ENCODE results near the gene ABCF3. TPM values are rescaled to one million over a fixed set of nuclear protein-coding genes. Genes with fewer than 3 reads are reported as not detected.

The ABCF3 gene
- total RNA-seq, 3 donors from 2014 or later = 60.7 to 79.7 (median 72.3) TPM

GRCh38 chr3:184238246-184238818 is 52.3 kb downstream of the ABCF3 start:
- TF ChIP-seq CTCF (IDR thresholded peaks at IDR 0.05) = no peak
- Histone ChIP-seq H3K36me3 (ENCODE audit: low read depth) (no peaks in the 10 kb centered on the region), H3K9me3 (no peaks in the 10 kb centered on the region), H3K4me1 (ENCODE audit: low read depth) (no peaks in the 10 kb centered on the region), H3K4me3 (no peak overlapping the region)
- DNase-seq (peak in 1 of 3 donors; percentile 44), ATAC-seq (no peak)
- intact Hi-C loops (cut with DNase I, micrococcal nuclease) = no loop called here

- H3K4me1 ChIP-seq (ENCODE audit: low read depth) = no peaks in the 10 kb centered on the region
- no peak for ATAC-seq
- no peak for TF ChIP-seq CTCF (IDR thresholded peaks at IDR 0.05)
- no peaks in the 10 kb centered on the region for H3K36me3 ChIP-seq (ENCODE audit: low read depth)
- intact Hi-C loops (cut with DNase I, micrococcal nuclease) = no loop called here
- DNase-seq = peak in 1 of 3 donors; percentile 46
- H3K9me3 ChIP-seq = no peaks in the 10 kb centered on the region
- H3K4me3 ChIP-seq = no peak overlapping the region
These were observed 53.2 kb downstream of the ABCF3 start for GRCh38 chr3:184239221-184239620.

GRCh38 chr3:184239708-184240107 is 53.7 kb downstream of the ABCF3 start:
- H3K9me3 ChIP-seq = no peaks in the 10 kb centered on the region

GRCh38 chr3:184240384-184241140 is 54.6 kb downstream of the ABCF3 start:
- no peaks in the 10 kb centered on the region for H3K9me3 ChIP-seq
- DNase-seq (peak in 1 of 3 donors; percentile 4), ATAC-seq (no peak)
- no peaks in the 10 kb centered on the region for H3K4me1 ChIP-seq (ENCODE audit: low read depth)
- intact Hi-C loops (cut with DNase I, micrococcal nuclease) = no loop called here
- TF ChIP-seq CTCF (IDR thresholded peaks at IDR 0.05) = no peak
- no peak overlapping the region for H3K4me3 ChIP-seq
- H3K36me3 ChIP-seq (ENCODE audit: low read depth) = no peaks in the 10 kb centered on the region

More at GRCh38 chr3:184239708-184240107, 53.7 kb downstream of the ABCF3 start:
- H3K4me1 ChIP-seq (ENCODE audit: low read depth) = no peaks in the 10 kb centered on the region
- no peaks in the 10 kb centered on the region for H3K36me3 ChIP-seq (ENCODE audit: low read depth)
- ATAC-seq (no peak), DNase-seq (no peak)
- TF ChIP-seq CTCF (IDR thresholded peaks at IDR 0.05) = no peak
- no peak overlapping the region for H3K4me3 ChIP-seq
- intact Hi-C loops (cut with DNase I, micrococcal nuclease) = no loop called here

- DNase-seq (no peak), ATAC-seq (no peak)
- Histone ChIP-seq H3K36me3 (ENCODE audit: low read depth) (no peaks in the 10 kb centered on the region), H3K4me3 (no peak overlapping the region), H3K9me3 (no peaks in the 10 kb centered on the region), H3K4me1 (ENCODE audit: low read depth) (no peaks in the 10 kb centered on the region)
- intact Hi-C loops (cut with DNase I, micrococcal nuclease) = no loop called here
- TF ChIP-seq CTCF (IDR thresholded peaks at IDR 0.05) = no peak
These were observed 55.1 kb downstream of the ABCF3 start for GRCh38 chr3:184241141-184241446.

Measured in mucosa of descending colon (tissue), 3 donors.